ENCODE results near the gene IFNA2.
"Not testable (repeated sequence)": the region's sequence is repeated elsewhere in the genome, so short reads cannot be mapped to it uniquely, and the experiment has no call there.

IFNA2 gene

GRCh38 chr9:21385131-21385670 lies at the start of gene IFNA2:
TSS of gene IFNA2 (minus strand) at chr9:21385398. CDS start at chr9:21385329, 69 bp downstream.
- no peak for DNase-seq (ENCODE audit: low read depth, low spot score)
- ChIA-PET POLR2A (no interaction called here), CTCF (interaction anchor here (1.3 kb wide), 1 partner anchor 11 kb away, joined by 5 read pairs; no protein-coding TSS in a partner anchor)
- H3K4me3 ChIP-seq (ENCODE audit: low read depth, low read length): no peak within 1 kb of the TSS
- TF ChIP-seq, protein P1, sequence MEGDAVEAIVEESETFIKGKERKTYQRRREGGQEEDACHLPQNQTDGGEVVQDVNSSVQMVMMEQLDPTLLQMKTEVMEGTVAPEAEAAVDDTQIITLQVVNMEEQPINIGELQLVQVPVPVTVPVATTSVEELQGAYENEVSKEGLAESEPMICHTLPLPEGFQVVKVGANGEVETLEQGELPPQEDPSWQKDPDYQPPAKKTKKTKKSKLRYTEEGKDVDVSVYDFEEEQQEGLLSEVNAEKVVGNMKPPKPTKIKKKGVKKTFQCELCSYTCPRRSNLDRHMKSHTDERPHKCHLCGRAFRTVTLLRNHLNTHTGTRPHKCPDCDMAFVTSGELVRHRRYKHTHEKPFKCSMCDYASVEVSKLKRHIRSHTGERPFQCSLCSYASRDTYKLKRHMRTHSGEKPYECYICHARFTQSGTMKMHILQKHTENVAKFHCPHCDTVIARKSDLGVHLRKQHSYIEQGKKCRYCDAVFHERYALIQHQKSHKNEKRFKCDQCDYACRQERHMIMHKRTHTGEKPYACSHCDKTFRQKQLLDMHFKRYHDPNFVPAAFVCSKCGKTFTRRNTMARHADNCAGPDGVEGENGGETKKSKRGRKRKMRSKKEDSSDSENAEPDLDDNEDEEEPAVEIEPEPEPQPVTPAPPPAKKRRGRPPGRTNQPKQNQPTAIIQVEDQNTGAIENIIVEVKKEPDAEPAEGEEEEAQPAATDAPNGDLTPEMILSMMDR (IDR thresholded peaks at IDR 0.05; ENCODE audit: insufficient read depth, low read length, missing control alignments): no peak

DNA sequence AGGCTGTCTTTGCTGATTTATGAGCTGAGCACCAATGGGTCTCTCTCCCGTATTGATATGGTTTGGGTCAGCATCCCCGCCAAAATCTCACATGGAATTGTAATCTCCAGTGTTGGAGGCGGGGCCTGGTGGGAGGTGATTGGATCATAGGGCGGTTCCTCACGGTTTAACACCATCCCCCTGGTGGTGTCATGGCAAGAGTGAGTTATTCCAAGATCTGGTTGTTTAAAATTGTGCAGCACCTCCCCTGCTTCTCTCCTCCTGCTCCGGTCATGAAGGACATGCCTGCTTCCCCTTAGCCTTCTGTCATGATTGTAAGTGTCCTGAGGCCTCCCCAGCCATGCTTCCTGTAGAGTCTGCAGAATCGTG lies 49.8 kb upstream of the IFNA2 start:
- POLR2A ChIA-PET; H3K4me3 ChIP-seq (ENCODE audit: low read depth, low read length); DNase-seq (ENCODE audit: low read depth, low spot score): not testable (repeated sequence)
- CTCF ChIA-PET: interaction anchor here (0.7 to 6.2 kb wide), 36 partner anchors 8 to 804 kb away, joined by 3 to 59 read pairs (median 4); partner anchors contain the start of gene MTAP

DNA sequence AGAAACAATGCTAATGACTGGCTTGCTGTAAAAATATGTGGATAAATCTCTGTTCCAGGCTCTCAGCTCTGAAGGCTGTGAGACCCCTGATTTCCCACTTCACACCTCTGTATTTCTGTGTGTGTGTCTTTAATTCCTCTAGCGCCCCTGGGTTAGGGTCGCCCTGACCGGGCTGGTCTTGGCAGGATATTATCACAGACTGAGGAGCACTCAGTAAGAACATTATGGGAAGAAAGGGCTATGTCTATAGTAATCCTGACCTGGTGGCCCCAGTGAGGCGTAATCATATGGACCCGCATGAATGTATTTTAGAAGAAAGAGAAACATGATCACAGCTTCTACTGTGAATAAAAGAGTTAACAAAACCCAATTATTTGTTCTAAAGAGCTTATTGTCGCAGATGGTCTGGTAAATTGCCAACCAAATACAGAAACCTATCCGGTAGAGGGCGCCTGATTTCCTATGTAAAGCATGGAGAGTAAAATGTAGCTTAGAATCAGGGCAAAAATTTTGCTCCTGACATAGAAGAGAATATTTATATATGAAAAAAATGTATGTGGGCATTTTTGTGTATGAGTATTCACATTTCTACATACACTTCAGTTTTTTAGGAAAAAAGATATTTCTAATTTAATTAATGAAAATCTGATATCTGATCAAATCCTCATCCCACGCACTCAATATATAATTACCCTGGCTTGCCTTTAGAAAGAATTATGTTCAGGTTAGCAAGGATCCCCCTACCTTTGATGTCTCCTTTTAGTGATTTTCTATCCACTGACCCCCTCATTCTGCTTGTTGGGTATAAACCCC lies 49.2 kb upstream of the IFNA2 start:
- POLR2A ChIA-PET: no interaction called here
- H3K4me3 ChIP-seq (ENCODE audit: low read depth, low read length): no peak overlapping the region
- DNase-seq (ENCODE audit: low read depth, low spot score): peak; percentile 23
- CTCF ChIA-PET: interaction anchor here (0.7 to 6.2 kb wide), 43 partner anchors 8 to 804 kb away, joined by 3 to 59 read pairs (median 4); partner anchors contain the start of genes IFNA8 and MTAP
- TF ChIP-seq, protein P1 (IDR thresholded peaks at IDR 0.05; ENCODE audit: insufficient read depth, low read length, missing control alignments): peak; percentile 53

DNA sequence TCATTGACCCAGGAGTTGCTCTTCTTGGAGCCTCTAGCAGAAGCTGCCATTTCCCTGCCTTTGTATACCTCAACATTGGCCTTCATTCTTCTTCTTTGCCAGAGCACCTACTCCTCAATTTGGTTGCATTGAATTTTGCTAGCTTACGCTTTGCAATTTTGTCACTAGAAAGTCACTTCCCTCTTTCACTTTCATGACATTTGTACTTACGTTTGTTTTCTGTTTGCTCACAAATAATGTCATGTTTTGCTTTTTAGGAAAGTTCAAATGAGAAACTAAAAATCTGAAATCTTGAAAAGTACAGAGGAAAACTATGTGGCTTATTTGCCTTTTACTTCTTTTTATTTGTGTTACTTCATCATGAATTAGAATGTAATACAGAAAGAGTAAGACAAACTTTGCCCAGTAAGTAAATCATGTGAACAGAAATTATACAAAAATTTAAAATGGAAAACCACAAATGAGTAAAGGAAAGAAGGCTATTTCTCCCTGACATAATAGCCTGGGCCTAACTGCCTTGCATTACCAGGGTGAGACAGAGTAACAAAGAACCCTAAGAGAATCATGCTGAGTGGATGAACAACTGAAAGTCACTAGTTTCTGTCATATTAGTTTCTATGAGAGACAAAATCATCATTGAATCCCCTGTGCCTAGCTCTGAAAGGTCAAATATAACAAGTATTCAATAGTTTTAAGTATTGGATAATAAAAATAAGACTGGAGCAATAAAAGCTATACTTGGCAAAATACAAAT lies 47.7 kb upstream of the IFNA2 start:
- no peak overlapping the region for H3K4me3 ChIP-seq (ENCODE audit: low read depth, low read length)
- DNase-seq (ENCODE audit: low read depth, low spot score): no peak
- POLR2A ChIA-PET: no interaction called here
- TF ChIP-seq, protein P1 (IDR thresholded peaks at IDR 0.05; ENCODE audit: insufficient read depth, low read length, missing control alignments): no peak
- CTCF ChIA-PET: interaction anchor here (1.2 to 6.2 kb wide), 13 partner anchors 10 to 379 kb away, joined by 3 to 59 read pairs (median 7); no protein-coding TSS in a partner anchor

DNA sequence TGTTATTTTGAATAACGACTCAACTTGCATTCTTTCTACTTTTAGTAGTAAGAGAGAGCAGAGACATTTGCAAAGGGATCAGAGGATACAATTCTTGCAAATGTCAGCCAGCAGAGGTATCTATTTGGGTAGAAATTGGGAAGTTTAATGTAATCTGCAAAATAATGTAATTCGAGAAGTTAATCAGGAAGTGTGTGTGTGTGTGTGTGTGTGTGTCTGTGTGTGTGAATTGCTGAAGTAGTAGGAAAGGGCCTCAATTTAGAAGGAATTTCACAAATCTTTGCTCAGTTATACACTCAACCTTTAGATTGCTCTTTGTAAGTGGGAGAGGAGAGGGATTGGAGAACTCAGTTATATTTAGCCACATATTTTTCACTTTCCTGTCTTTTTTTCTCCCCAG lies 44.0 kb upstream of the IFNA2 start:
- POLR2A ChIA-PET: no interaction called here
- TF ChIP-seq, protein P1 (IDR thresholded peaks at IDR 0.05; ENCODE audit: insufficient read depth, low read length, missing control alignments): no peak
- CTCF ChIA-PET: no interaction called here
- DNase-seq (ENCODE audit: low read depth, low spot score): no peak
- H3K4me3 ChIP-seq (ENCODE audit: low read depth, low read length): no peak overlapping the region

DNA sequence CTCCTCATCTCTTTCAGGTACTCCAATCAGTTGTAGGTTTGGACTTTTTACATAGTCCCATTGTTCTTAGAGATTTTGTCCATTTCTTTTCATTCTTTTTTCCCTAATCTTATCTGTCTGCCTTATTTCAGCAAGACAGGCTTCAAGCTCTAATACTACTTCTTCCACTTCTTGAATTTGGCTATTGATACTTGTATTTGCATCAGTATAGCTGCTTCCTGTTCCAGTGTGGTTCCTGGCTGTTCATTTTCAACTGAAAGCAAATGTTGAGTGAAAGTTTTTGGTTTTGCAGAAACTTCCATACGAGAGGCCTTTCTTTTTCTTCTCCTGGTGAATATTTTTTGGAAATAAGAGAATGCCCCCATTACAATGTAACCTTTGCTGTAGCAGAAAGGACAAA lies 43.0 kb upstream of the IFNA2 start:
- DNase-seq (ENCODE audit: low read depth, low spot score): no peak
- CTCF ChIA-PET: interaction anchor here (1.0 to 1.3 kb wide), 3 partner anchors 11 to 102 kb away, joined by 3 to 4 read pairs (median 3); no protein-coding TSS in a partner anchor
- H3K4me3 ChIP-seq (ENCODE audit: low read depth, low read length): no peak overlapping the region
- TF ChIP-seq, protein P1 (IDR thresholded peaks at IDR 0.05; ENCODE audit: insufficient read depth, low read length, missing control alignments): no peak
- POLR2A ChIA-PET: no interaction called here
